ENCODE data around the gene HIPK2.

DNA sequence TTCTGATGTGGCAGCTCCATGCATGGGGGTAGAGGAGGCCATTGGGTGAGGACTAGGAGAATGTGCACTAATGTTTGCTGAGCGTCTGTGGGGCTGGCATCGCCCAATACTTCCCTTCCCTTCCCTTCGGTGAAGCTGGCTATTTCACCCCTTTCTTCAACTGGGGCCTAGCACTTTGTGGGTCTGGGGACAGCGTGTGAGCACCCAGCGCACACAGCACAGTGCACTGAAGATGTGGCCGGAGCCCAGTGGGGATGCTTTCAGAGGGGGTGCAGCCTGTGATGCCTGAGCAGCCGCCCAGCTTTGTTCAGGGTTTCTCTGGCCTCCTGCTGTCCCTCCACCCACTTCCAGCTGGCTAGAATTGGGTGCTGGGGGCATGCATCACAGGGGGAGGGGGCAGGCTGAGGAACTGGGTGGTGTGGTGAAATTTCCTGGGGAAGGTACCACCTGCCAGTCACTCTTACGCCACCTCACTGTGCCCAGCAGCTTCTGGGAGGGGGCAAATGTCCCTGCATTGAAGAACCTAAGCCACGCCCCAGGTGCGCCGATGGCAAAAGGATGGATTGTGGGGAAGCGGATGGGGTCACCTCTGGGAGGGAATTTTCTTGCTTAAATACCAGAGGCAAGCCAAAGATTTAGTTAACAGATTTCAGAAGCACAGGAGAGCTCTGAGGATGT, 208.8 kb downstream of the HIPK2 start:
- TF ChIP-seq, protein P1, sequence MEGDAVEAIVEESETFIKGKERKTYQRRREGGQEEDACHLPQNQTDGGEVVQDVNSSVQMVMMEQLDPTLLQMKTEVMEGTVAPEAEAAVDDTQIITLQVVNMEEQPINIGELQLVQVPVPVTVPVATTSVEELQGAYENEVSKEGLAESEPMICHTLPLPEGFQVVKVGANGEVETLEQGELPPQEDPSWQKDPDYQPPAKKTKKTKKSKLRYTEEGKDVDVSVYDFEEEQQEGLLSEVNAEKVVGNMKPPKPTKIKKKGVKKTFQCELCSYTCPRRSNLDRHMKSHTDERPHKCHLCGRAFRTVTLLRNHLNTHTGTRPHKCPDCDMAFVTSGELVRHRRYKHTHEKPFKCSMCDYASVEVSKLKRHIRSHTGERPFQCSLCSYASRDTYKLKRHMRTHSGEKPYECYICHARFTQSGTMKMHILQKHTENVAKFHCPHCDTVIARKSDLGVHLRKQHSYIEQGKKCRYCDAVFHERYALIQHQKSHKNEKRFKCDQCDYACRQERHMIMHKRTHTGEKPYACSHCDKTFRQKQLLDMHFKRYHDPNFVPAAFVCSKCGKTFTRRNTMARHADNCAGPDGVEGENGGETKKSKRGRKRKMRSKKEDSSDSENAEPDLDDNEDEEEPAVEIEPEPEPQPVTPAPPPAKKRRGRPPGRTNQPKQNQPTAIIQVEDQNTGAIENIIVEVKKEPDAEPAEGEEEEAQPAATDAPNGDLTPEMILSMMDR (IDR thresholded peaks at IDR 0.05), result no peak
- TF ChIP-seq EP300 (IDR thresholded peaks at IDR 0.05) (no peak), POLR2AphosphoS5 (IDR thresholded peaks at IDR 0.05) (no peak), POLR2A (IDR thresholded peaks at IDR 0.05; ENCODE audit: low read depth) (no peak)
